MG63 (cell line): ENCODE data around the gene POLR1A. TPM values are rescaled to one million over a fixed set of nuclear protein-coding genes. Genes with fewer than 3 reads are reported as not detected.
"Not testable (repeated sequence)": the region's sequence is repeated elsewhere in the genome, so short reads cannot be mapped to it uniquely, and the experiment has no call there.

Experiments used
- DNase-seq: peaks from one replicate; pipeline ENCODE4 v3.0.0-alpha.2; 2020
- H3K27me3 ChIP-seq: fragments of 250-450 bp; sonication (Bioruptor Pico); 2 replicates; pipeline ENCODE4 v1.5.1; 2020; ENCODE audit warnings: mild to moderate bottlenecking, moderate library complexity
- H3K36me3 ChIP-seq: fragments of 250-450 bp; sonication (Bioruptor Pico); 2 replicates; pipeline ENCODE4 v1.5.1; 2020; ENCODE audit warnings: mild to moderate bottlenecking, moderate library complexity
- H3K4me3 ChIP-seq: fragments of 250-450 bp; sonication (Bioruptor Pico); 2 replicates; pipeline ENCODE4 v1.5.1; 2020; ENCODE audit warnings: mild to moderate bottlenecking, moderate library complexity
- H3K9me3 ChIP-seq: fragments of 250-450 bp; sonication (Bioruptor Pico); 2 replicates; pipeline ENCODE4 v1.5.1; 2020; ENCODE audit warnings: mild to moderate bottlenecking, moderate library complexity
- total RNA-seq: library from RNA; depleted of rRNA; stranded (reverse); fragments of >200 nt; shearing (Covaris generic); gene quantifications from 2 replicates; pipeline ENCODE4 v1.2.3, GENCODE V29; 2014; ENCODE audit warnings: low replicate concordance

Gene POLR1A
- total RNA-seq, 1 experiment from 2014 or later = 8.9 TPM

- Histone ChIP-seq H3K4me3 (no peak overlapping the region), H3K27me3 (no peaks in the 10 kb centered on the region), H3K36me3 (no peaks in the 10 kb centered on the region), H3K9me3 (peaks cover 3% of the 10 kb centered on the region; the same call in 1 of the 2 replicates)
- no peak for DNase-seq
These were observed 104.4 kb downstream of the POLR1A start for GRCh38 chr2:86001326-86001725.

GRCh38 chr2:86000938-86001312, 104.8 kb downstream of the POLR1A start:
- Histone ChIP-seq H3K27me3 (no peaks in the 10 kb centered on the region), H3K4me3 (no peak overlapping the region)
- DNase-seq = no peak

GRCh38 chr2:86000131-86000937, 105.4 kb downstream of the POLR1A start:
- no peak for DNase-seq
- no peaks in the 10 kb centered on the region for H3K36me3 ChIP-seq

More at GRCh38 chr2:86000938-86001312, 104.8 kb downstream of the POLR1A start:
- Histone ChIP-seq H3K9me3 (0 out of 2 replicates have a peak, but pooled peaks cover 3% of the 10 kb centered on the region), H3K36me3 (no peaks in the 10 kb centered on the region)

GRCh38 chr2:85999061-85999831, 106.4 kb downstream of the POLR1A start:
- Histone ChIP-seq H3K36me3 (no peaks in the 10 kb centered on the region), H3K4me3 (no peak overlapping the region), H3K9me3 (no peaks in the 10 kb centered on the region), H3K27me3 (no peaks in the 10 kb centered on the region)
- peak; percentile 42 for DNase-seq

More at GRCh38 chr2:86000131-86000937, 105.4 kb downstream of the POLR1A start:
- Histone ChIP-seq H3K4me3 (no peak overlapping the region), H3K9me3 (0 out of 2 replicates have a peak, but pooled peaks cover 3% of the 10 kb centered on the region), H3K27me3 (no peaks in the 10 kb centered on the region)

GRCh38 chr2:85998071-85998991, 107.4 kb downstream of the POLR1A start:
- peak; percentile 65 for DNase-seq
- no peaks in the 10 kb centered on the region for H3K27me3 ChIP-seq
- no peak overlapping the region for H3K4me3 ChIP-seq
- H3K36me3 ChIP-seq = no peaks in the 10 kb centered on the region
- no peaks in the 10 kb centered on the region for H3K9me3 ChIP-seq

GRCh38 chr2:85997017-85997970, 108.4 kb downstream of the POLR1A start:
- H3K27me3 ChIP-seq = no peaks in the 10 kb centered on the region
- no peaks in the 10 kb centered on the region for H3K9me3 ChIP-seq
- H3K36me3 ChIP-seq = no peaks in the 10 kb centered on the region
- DNase-seq = peak; percentile 78
- H3K4me3 ChIP-seq = no peak overlapping the region

- DNase-seq = no peak
These were observed 109.1 kb downstream of the POLR1A start for GRCh38 chr2:85996591-85996990.

GRCh38 chr2:85995648-85996529, 109.8 kb downstream of the POLR1A start:
- no peak overlapping the region for H3K4me3 ChIP-seq
- H3K36me3 ChIP-seq = no peaks in the 10 kb centered on the region
- no peak for DNase-seq
- no peaks in the 10 kb centered on the region for H3K27me3 ChIP-seq
- H3K9me3 ChIP-seq = no peaks in the 10 kb centered on the region

More at GRCh38 chr2:85996591-85996990, 109.1 kb downstream of the POLR1A start:
- H3K36me3 ChIP-seq = no peaks in the 10 kb centered on the region
- no peak overlapping the region for H3K4me3 ChIP-seq
- H3K27me3 ChIP-seq = no peaks in the 10 kb centered on the region
- H3K9me3 ChIP-seq = no peaks in the 10 kb centered on the region

GRCh38 chr2:85994897-85995647, 110.6 kb downstream of the POLR1A start:
- H3K36me3 ChIP-seq = no peaks in the 10 kb centered on the region
- H3K4me3 ChIP-seq = no peak overlapping the region
- H3K27me3 ChIP-seq = no peaks in the 10 kb centered on the region
- H3K9me3 ChIP-seq = no peaks in the 10 kb centered on the region
- no peak for DNase-seq

- Histone ChIP-seq H3K9me3 (no peaks in the 10 kb centered on the region), H3K27me3 (no peaks in the 10 kb centered on the region), H3K36me3 (no peaks in the 10 kb centered on the region), H3K4me3 (no peak overlapping the region)
- DNase-seq = no peak
These were observed 111.3 kb downstream of the POLR1A start for GRCh38 chr2:85994421-85994777.

GRCh38 chr2:85992611-85993010, 113.1 kb downstream of the POLR1A start:
- no peak for DNase-seq
- Histone ChIP-seq H3K27me3 (no peaks in the 10 kb centered on the region), H3K4me3 (no peak overlapping the region), H3K9me3 (no peaks in the 10 kb centered on the region), H3K36me3 (no peaks in the 10 kb centered on the region)

- H3K9me3 ChIP-seq, DNase-seq, H3K27me3 ChIP-seq, H3K4me3 ChIP-seq, H3K36me3 ChIP-seq: not testable (repeated sequence)
These were observed 113.6 kb downstream of the POLR1A start for GRCh38 chr2:85992053-85992452.

GRCh38 chr2:85990084-85990483, 115.6 kb downstream of the POLR1A start:
- Histone ChIP-seq H3K9me3 (no peaks in the 10 kb centered on the region), H3K4me3 (no peak overlapping the region), H3K36me3 (no peaks in the 10 kb centered on the region), H3K27me3 (no peaks in the 10 kb centered on the region)
- DNase-seq = no peak

GRCh38 chr2:85989288-85989865, 116.3 kb downstream of the POLR1A start:
- H3K9me3 ChIP-seq = no peaks in the 10 kb centered on the region
- no peak overlapping the region for H3K4me3 ChIP-seq
- H3K27me3 ChIP-seq = no peaks in the 10 kb centered on the region
- no peak for DNase-seq
- H3K36me3 ChIP-seq = no peaks in the 10 kb centered on the region
